Endothelial cell of umbilical vein (primary cell): ENCODE data around the gene PKP4. TPM values are rescaled to one million over a fixed set of nuclear protein-coding genes. Genes with fewer than 3 reads are reported as not detected.

ENCODE experiments used
- BruUV-seq: library from RNA; stranded (reverse); fragments of 400-500 nt; replicated peaks from 2 replicates; lab custom pipeline; 2021; lab: Mats Ljungman, UMichigan
- CTCF ChIA-PET: fragments of 300-600, 350-600 bp; sonication (Branson Sonifier 250); formaldehyde crosslinking; loops from one replicate; lab custom pipeline; 2021; ENCODE audit warnings: antibody characterized with exemption, inconsistent platforms; lab: Charles Lee
- POLR2A ChIA-PET: fragments of 300-600, 350-600 bp; sonication (Branson Sonifier 250); formaldehyde crosslinking; loops from one replicate; lab custom pipeline; 2021; ENCODE audit warnings: antibody characterized with exemption, inconsistent platforms; lab: Charles Lee
- DNase-seq: peaks from one replicate; pipeline ENCODE4 v3.0.0-alpha.2; 2011; ENCODE audit warnings: low read depth, low spot score
- FAIRE-seq: peaks from 2 replicates; lab custom pipeline; 2011; peaks lifted over from hg19 to GRCh38; lab: Jason Lieb, UNC
- H2AFZ ChIP-seq: 2 replicates; pipeline ENCODE4 v1.6.0; 2012; ENCODE audit warnings: low read depth, low read length, control low read depth, inconsistent platforms
- H3K27ac ChIP-seq: 2 replicates; pipeline ENCODE4 v1.5.1; 2011; ENCODE audit warnings: low read depth, mild to moderate bottlenecking, control low read depth, low read length, moderate library complexity; ENCODE audit not compliant: insufficient read depth
- H3K27me3 ChIP-seq, 2 experiments: 2 replicates each; pipeline versions ENCODE4 v1.6.0 to v1.6.1; 2011; ENCODE audit warnings: low read length in 2 of 2, mixed read lengths in 1 of 2; ENCODE audit not compliant: control insufficient read depth in 2 of 2, insufficient read depth in 2 of 2
- H3K36me3 ChIP-seq, 2 experiments: 2 replicates in 1 of 2; 3 replicates in 1 of 2; pipeline ENCODE4 v1.5.1; 2011; ENCODE audit warnings: low read length in 2 of 2, mild to moderate bottlenecking in 1 of 2, moderate library complexity in 1 of 2; ENCODE audit not compliant: control insufficient read depth in 2 of 2, insufficient read depth in 2 of 2; ENCODE audit errors: extremely low read depth in 1 of 2
- H3K4me1 ChIP-seq: 3 replicates; pipeline ENCODE4 v1.5.1; 2011; ENCODE audit warnings: mild to moderate bottlenecking, low read length; ENCODE audit not compliant: control insufficient read depth, insufficient read depth; ENCODE audit errors: extremely low read depth
- H3K4me2 ChIP-seq: 2 replicates; pipeline ENCODE4 v1.6.1; 2011; ENCODE audit warnings: low read length, control low read depth, mixed read lengths; ENCODE audit not compliant: insufficient read depth
- H3K4me3 ChIP-seq, 3 experiments: fragments of 200-600 bp in 1 of 3; sonication (generic), shearing (Covaris generic) in 1 of 3; replicated peaks in 1 of 3; 2 replicates each; pipeline ENCODE4 v1.5.1; 2011 to 2016; ENCODE audit warnings: control low read depth in 3 of 3, low read length in 3 of 3, mild to moderate bottlenecking in 2 of 3, inconsistent platforms in 1 of 3, low read depth in 1 of 3, moderate library complexity in 1 of 3; ENCODE audit not compliant: insufficient read depth in 1 of 3
- H3K79me2 ChIP-seq: 2 replicates; pipeline ENCODE4 v1.6.0; 2012; ENCODE audit warnings: low read length, inconsistent platforms; ENCODE audit not compliant: control insufficient read depth, insufficient read depth
- H3K9ac ChIP-seq: replicated peaks from 2 replicates; pipeline ENCODE3; 2011; ENCODE audit warnings: low read length, control low read depth; ENCODE audit not compliant: insufficient read depth; ENCODE audit errors: extremely low read depth
- H3K9me1 ChIP-seq: replicated peaks from 3 replicates; pipeline ENCODE4 v1.6.0; 2011; ENCODE audit warnings: mild to moderate bottlenecking, low read length; ENCODE audit not compliant: control insufficient read depth, insufficient read depth; ENCODE audit errors: extremely low read depth
- H3K9me3 ChIP-seq: replicated peaks from 2 replicates; pipeline ENCODE4 v1.5.1; 2012; ENCODE audit warnings: low read length, inconsistent platforms; ENCODE audit not compliant: control insufficient read depth, insufficient read depth
- H4K20me1 ChIP-seq: replicated peaks from 2 replicates; pipeline ENCODE3; 2011; ENCODE audit warnings: mild to moderate bottlenecking, low read length; ENCODE audit not compliant: control insufficient read depth, insufficient read depth; ENCODE audit errors: extremely low read depth
- EZH2 ChIP-seq: IDR thresholded peaks from 2 replicates; pipeline ENCODE4 v1.6.1; 2012; ENCODE audit warnings: borderline replicate concordance, low read depth, mild to moderate bottlenecking, moderate library complexity, low read length, inconsistent platforms; ENCODE audit not compliant: severe bottlenecking
- FOS ChIP-seq: IDR thresholded peaks from 2 replicates; pipeline ENCODE4 v1.6.1; 2011; ENCODE audit warnings: mild to moderate bottlenecking, low read length, moderate library complexity, borderline replicate concordance; ENCODE audit not compliant: insufficient read depth
- GATA2 ChIP-seq: IDR thresholded peaks from 2 replicates; pipeline ENCODE4 v1.7.0; 2011; ENCODE audit warnings: low read depth, mild to moderate bottlenecking, moderate library complexity, mixed read lengths, low read length; ENCODE audit not compliant: insufficient read length, insufficient read depth
- JUN ChIP-seq: IDR thresholded peaks from 2 replicates; pipeline ENCODE4 v1.6.1; 2011; ENCODE audit warnings: borderline replicate concordance, low read depth; ENCODE audit not compliant: insufficient read length, insufficient read depth
- MYC ChIP-seq: IDR thresholded peaks from one replicate; pipeline ENCODE4 v1.6.1; 2011; ENCODE audit warnings: mild to moderate bottlenecking, low read depth, low read length
- POLR2A ChIP-seq: IDR thresholded peaks from 2 replicates; pipeline ENCODE4 v1.6.1; 2012; ENCODE audit warnings: low read depth, mild to moderate bottlenecking, control low read depth, low read length
- POLR2AphosphoS5 ChIP-seq: IDR thresholded peaks from 2 replicates; pipeline ENCODE4 v1.6.1; 2012; ENCODE audit warnings: low read depth, mild to moderate bottlenecking, control low read depth, low read length, moderate library complexity; ENCODE audit not compliant: insufficient read depth
- dilution Hi-C: fragments of 300-500 bp; cut with MboI; formaldehyde crosslinking; loops from one replicate; pipeline ENCODE4 v1.15.0; 2019; ENCODE audit warnings: low sequenced_read_pairs; ENCODE audit not compliant: extremely low pct_ligation_motif_present
- intact Hi-C: fragments of 100-400 bp; cut with micrococcal nuclease; formaldehyde crosslinking; loops from one replicate; pipeline ENCODE4 v1.10.0; 2022
- polyA plus RNA-seq, 4 experiments: library from polyadenylated mRNA; depleted of rRNA in 3 of 4; stranded (reverse) in 3 of 4; unstranded in 1 of 4; fragments of >200 nt; gene quantifications; 2 replicates each; pipeline versions ENCODE4 v1.2.1 to v1.2.3, GENCODE V29; 2011 to 2012; ENCODE audit warnings: missing spikeins in 1 of 4
- total RNA-seq: library from RNA; stranded (reverse); gene quantifications from 2 replicates; pipeline ENCODE4 v1.2.3, GENCODE V29; 2021
- TF ChIP-seq, protein P1 (sequence below): IDR thresholded peaks from 2 replicates; pipeline ENCODE4 v1.6.1; 2011; ENCODE audit not compliant: insufficient read depth, insufficient read length
- TF ChIP-seq, protein P2 (sequence below), 2 donors: IDR thresholded peaks; 1 replicate in 1 of 2; 2 replicates in 1 of 2; pipeline ENCODE4 v1.5.1; 2011; ENCODE audit warnings: low read length in 2 of 2, mild to moderate bottlenecking in 2 of 2, moderate library complexity in 2 of 2, control low read depth in 1 of 2, inconsistent platforms in 1 of 2, low read depth in 1 of 2; ENCODE audit not compliant: insufficient read depth in 1 of 2; ENCODE audit errors: extremely low read depth in 1 of 2

PKP4 gene
- total and polyA plus RNA-seq, 2 donors (not counting 3 experiments of a cell fraction or from before 2014, with no cell fraction given), result 35.4 to 68.5 TPM

GRCh38 chr2:158619496-158619895 lies 162.7 kb downstream of the PKP4 start:
- Histone ChIP-seq H4K20me1 (no peaks in the 10 kb centered on the region), H3K4me1 (peaks cover 7% of the 10 kb centered on the region), H3K36me3 (peaks cover 0 to 6% of the 10 kb centered on the region in 2 experiments), H3K9me3 (no peaks in the 10 kb centered on the region), H3K4me2 (no peak overlapping the region), H3K4me3 (no peak overlapping the region), H2AFZ (no peak overlapping the region), H3K9me1 (no peaks in the 10 kb centered on the region), H3K79me2 (no peaks in the 10 kb centered on the region), H3K9ac (no peak overlapping the region), H3K27ac (peak overlapping the region; percentile 19), H3K27me3 (no peaks in the 10 kb centered on the region)
- dilution Hi-C loops (no loop called here), intact Hi-C loops (no loop called here)
- TF ChIP-seq FOS, result peak; percentile 68
- TF ChIP-seq EZH2, result no peak
- TF ChIP-seq MYC, result no peak
- TF ChIP-seq JUN, result peak; percentile 13
- TF ChIP-seq, protein P1, sequence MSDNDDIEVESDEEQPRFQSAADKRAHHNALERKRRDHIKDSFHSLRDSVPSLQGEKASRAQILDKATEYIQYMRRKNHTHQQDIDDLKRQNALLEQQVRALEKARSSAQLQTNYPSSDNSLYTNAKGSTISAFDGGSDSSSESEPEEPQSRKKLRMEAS, result no peak
- TF ChIP-seq POLR2AphosphoS5, result no peak
- no peak for TF ChIP-seq POLR2A
- TF ChIP-seq, protein P2, sequence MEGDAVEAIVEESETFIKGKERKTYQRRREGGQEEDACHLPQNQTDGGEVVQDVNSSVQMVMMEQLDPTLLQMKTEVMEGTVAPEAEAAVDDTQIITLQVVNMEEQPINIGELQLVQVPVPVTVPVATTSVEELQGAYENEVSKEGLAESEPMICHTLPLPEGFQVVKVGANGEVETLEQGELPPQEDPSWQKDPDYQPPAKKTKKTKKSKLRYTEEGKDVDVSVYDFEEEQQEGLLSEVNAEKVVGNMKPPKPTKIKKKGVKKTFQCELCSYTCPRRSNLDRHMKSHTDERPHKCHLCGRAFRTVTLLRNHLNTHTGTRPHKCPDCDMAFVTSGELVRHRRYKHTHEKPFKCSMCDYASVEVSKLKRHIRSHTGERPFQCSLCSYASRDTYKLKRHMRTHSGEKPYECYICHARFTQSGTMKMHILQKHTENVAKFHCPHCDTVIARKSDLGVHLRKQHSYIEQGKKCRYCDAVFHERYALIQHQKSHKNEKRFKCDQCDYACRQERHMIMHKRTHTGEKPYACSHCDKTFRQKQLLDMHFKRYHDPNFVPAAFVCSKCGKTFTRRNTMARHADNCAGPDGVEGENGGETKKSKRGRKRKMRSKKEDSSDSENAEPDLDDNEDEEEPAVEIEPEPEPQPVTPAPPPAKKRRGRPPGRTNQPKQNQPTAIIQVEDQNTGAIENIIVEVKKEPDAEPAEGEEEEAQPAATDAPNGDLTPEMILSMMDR (IDR thresholded peaks at IDR 0.05; ENCODE audit: extremely low read depth in 1 of 2, insufficient read depth in 1 of 2, low read depth in 1 of 2, low read length in 2 of 2), result no peak
- TF ChIP-seq GATA2, result no peak
- ChIA-PET POLR2A (no interaction called here), CTCF (interaction anchor here (0.6 to 2.2 kb wide), 13 partner anchors 9 to 595 kb away, joined by 3 to 12 read pairs (median 5); partner anchors contain the start of genes CCDC148 and PKP4)
- FAIRE-seq, result peak; percentile 82
- BruUV-seq, result no TSS peak
- DNase-seq, result peak; percentile 61
